Measurements from ENCODE around the gene ZNF384.

DNA sequence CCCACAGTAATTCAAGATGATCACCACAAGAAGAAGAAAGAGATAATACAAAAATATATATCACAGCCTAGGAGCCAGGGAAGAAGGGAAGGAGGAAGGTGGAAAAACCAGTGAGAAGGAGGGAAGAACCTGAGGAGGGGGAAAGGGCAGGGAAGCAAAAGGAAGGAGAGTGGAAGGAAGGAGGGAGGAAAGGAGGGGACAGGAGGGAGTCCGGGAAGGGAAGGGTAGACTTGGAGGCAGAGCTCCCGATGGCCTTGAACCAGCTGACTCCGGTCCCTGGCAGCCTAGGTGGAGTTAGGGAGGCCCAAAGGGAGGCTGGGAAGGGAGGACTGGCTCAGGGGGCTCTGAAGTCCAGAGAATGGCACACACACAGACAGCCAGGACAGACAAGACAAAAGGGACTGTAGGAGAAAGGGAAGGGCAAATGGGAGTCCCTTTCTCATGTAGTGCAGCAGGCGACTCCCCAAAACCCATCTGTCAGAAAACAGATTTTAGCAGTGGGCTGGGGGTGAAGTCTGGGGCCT, 4.7 kb upstream of the ZNF384 start:
- TF ChIP-seq POLR2A (IDR thresholded peaks at IDR 0.05), result no peak
- TF ChIP-seq, protein P1, sequence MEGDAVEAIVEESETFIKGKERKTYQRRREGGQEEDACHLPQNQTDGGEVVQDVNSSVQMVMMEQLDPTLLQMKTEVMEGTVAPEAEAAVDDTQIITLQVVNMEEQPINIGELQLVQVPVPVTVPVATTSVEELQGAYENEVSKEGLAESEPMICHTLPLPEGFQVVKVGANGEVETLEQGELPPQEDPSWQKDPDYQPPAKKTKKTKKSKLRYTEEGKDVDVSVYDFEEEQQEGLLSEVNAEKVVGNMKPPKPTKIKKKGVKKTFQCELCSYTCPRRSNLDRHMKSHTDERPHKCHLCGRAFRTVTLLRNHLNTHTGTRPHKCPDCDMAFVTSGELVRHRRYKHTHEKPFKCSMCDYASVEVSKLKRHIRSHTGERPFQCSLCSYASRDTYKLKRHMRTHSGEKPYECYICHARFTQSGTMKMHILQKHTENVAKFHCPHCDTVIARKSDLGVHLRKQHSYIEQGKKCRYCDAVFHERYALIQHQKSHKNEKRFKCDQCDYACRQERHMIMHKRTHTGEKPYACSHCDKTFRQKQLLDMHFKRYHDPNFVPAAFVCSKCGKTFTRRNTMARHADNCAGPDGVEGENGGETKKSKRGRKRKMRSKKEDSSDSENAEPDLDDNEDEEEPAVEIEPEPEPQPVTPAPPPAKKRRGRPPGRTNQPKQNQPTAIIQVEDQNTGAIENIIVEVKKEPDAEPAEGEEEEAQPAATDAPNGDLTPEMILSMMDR (IDR thresholded peaks at IDR 0.05), result no peak
- no peak for TF ChIP-seq POLR2AphosphoS5 (IDR thresholded peaks at IDR 0.05)

Measured in prostate gland (tissue), 2 donors.